Stimulated activated CD8-positive, alpha-beta memory T cell treated with anti-CD3 and anti-CD28 coated beads, Interleukin-2, amount 100 ng/mL, for 1 hour (primary cell): Measurements from ENCODE around the gene ENDOU.

Experiments used
- DNase-seq, 2 donors: peaks; one replicate each; pipeline ENCODE4 v3.0.0-alpha.2; 2020; ENCODE audit warnings: low read depth in 2 of 2

ENDOU gene

GRCh38 chr12:47743311-47743860 lies 18.1 kb upstream of the ENDOU start:
- no peak for DNase-seq

- DNase-seq: peak; percentile 45 to 46
Observed at GRCh38 chr12:47742253-47742825, 17.0 kb upstream of the ENDOU start.

- peak; percentile 33 to 45 for DNase-seq
Observed at GRCh38 chr12:47741340-47741703, 16.0 kb upstream of the ENDOU start.

- DNase-seq: no peak
Observed at GRCh38 chr12:47740606-47741339, 15.5 kb upstream of the ENDOU start.

- no peak for DNase-seq
Observed at GRCh38 chr12:47739979-47740378, 14.7 kb upstream of the ENDOU start.

- no peak for DNase-seq
Observed at GRCh38 chr12:47739297-47739696, 14.0 kb upstream of the ENDOU start.

- DNase-seq: no peak
Observed at GRCh38 chr12:47737936-47738594, 12.8 kb upstream of the ENDOU start.

- DNase-seq: no peak
Observed at GRCh38 chr12:47736877-47737676, 11.8 kb upstream of the ENDOU start.

- no peak for DNase-seq
Observed at GRCh38 chr12:47736216-47736615, 10.9 kb upstream of the ENDOU start.

- no peak for DNase-seq
Observed at GRCh38 chr12:47735649-47736048, 10.4 kb upstream of the ENDOU start.

- no peak for DNase-seq
Observed at GRCh38 chr12:47734725-47735480, 9.6 kb upstream of the ENDOU start.

- no peak for DNase-seq
Observed at GRCh38 chr12:47733142-47733541, 7.9 kb upstream of the ENDOU start.

- DNase-seq: no peak
Observed at GRCh38 chr12:47732504-47732903, 7.2 kb upstream of the ENDOU start.

- DNase-seq: no peak
Observed at GRCh38 chr12:47731723-47732122, 6.4 kb upstream of the ENDOU start.

GRCh38 chr12:47730341-47730744 lies 5.1 kb upstream of the ENDOU start:
- no peak for DNase-seq

- DNase-seq: no peak
Observed at GRCh38 chr12:47729233-47729632, 3.9 kb upstream of the ENDOU start.

- DNase-seq: no peak
Observed at GRCh38 chr12:47725893-47726292, 603 bp upstream of the ENDOU start.

GRCh38 chr12:47722941-47723631 lies 2.2 kb downstream of the ENDOU start:
- no peak for DNase-seq

GRCh38 chr12:47722136-47722834 lies 3.0 kb downstream of the ENDOU start:
- DNase-seq: no peak

- DNase-seq: no peak
Observed at GRCh38 chr12:47721431-47721973, 3.8 kb downstream of the ENDOU start.
